ENCODE data around the gene SNX24. TPM values are rescaled to one million over a fixed set of nuclear protein-coding genes. Genes with fewer than 3 reads are reported as not detected.

The SNX24 gene
- total and polyA plus RNA-seq, 9 of the 15 experiments (the other 6 are each of a cell fraction or from before 2014, with no cell fraction given): 5.3 to 10.1 (median 7.9) TPM

- TF ChIP-seq GMEB1 (CRISPR knock-in tag; IDR thresholded peaks at IDR 0.05): no peak
- TF ChIP-seq KDM5B (IDR thresholded peaks at IDR 0.05; ENCODE audit: insufficient replicate concordance, low read depth, low read length): no peak
- no peak for TF ChIP-seq ZNF785 (CRISPR knock-in tag; IDR thresholded peaks at IDR 0.05)
- peak; percentile 46; the same call in 1 of the 2 replicates for TF ChIP-seq NFIC (IDR thresholded peaks at IDR 0.05)
- TF ChIP-seq ZNF324 (CRISPR knock-in tag; IDR thresholded peaks at IDR 0.05): no peak
- TF ChIP-seq BRF1 (IDR thresholded peaks at IDR 0.05; ENCODE audit: borderline replicate concordance, extremely low read depth, insufficient read length): no peak
- no peak for TF ChIP-seq ZNF740 (CRISPR knock-in tag; IDR thresholded peaks at IDR 0.05)
- peak in 1 of 2 experiments; percentile 26; a peak in 1 of 4 replicates for TF ChIP-seq ZNF740 (tag; IDR thresholded peaks at IDR 0.05)
- no peak for TF ChIP-seq ZNF512 (tag; IDR thresholded peaks at IDR 0.05)
- TF ChIP-seq RBM25 (IDR thresholded peaks at IDR 0.05; ENCODE audit: low read depth, low read length, severe bottlenecking): no peak
- no peak for TF ChIP-seq TCF15 (CRISPR knock-in tag; IDR thresholded peaks at IDR 0.05)
- no peak for TF ChIP-seq KDM2B (CRISPR knock-in tag; IDR thresholded peaks at IDR 0.05)
- TF ChIP-seq ZBTB9 (CRISPR knock-in tag; IDR thresholded peaks at IDR 0.05): no peak
- no peak for TF ChIP-seq SLC30A9 (CRISPR knock-in tag; IDR thresholded peaks at IDR 0.05)
- no peak for TF ChIP-seq ZNF408 (CRISPR knock-in tag; IDR thresholded peaks at IDR 0.05; ENCODE audit: low read depth)
- TF ChIP-seq ZZZ3 (IDR thresholded peaks at IDR 0.05): no peak
- TF ChIP-seq KLF13 (tag; IDR thresholded peaks at IDR 0.05; ENCODE audit: borderline replicate concordance, low read depth): no peak
- no peak for TF ChIP-seq RBM34 (IDR thresholded peaks at IDR 0.05; ENCODE audit: borderline replicate concordance, insufficient read depth, low read length)
- TF ChIP-seq U2AF1 (optimal IDR thresholded peaks at IDR 0.05; ENCODE audit: low read depth, low read length): no peak
- TF ChIP-seq FOSL1 (tag; conservative IDR thresholded peaks at IDR 0.05): peak; percentile 70
- TF ChIP-seq CREB1 (IDR thresholded peaks at IDR 0.05): no peak
- TF ChIP-seq CREB1 (CRISPR knock-in tag; IDR thresholded peaks at IDR 0.05): no peak
- TF ChIP-seq HLTF (IDR thresholded peaks at IDR 0.05): peak; percentile 86
- TF ChIP-seq SMAD3 (CRISPR knock-in tag; conservative IDR thresholded peaks at IDR 0.05): no peak
- no peak for TF ChIP-seq SMAD2 (IDR thresholded peaks at IDR 0.05; ENCODE audit: low read depth, low read length)
- TF ChIP-seq ZNF224 (CRISPR knock-in tag; IDR thresholded peaks at IDR 0.05): no peak
Measured at GRCh38 chr5:122863240-122863639, 17.8 kb downstream of the SNX24 start (continued).
